SK-N-SH (cell line): ENCODE measurements around the gene FMN1. TPM values are rescaled to one million over a fixed set of nuclear protein-coding genes. Genes with fewer than 3 reads are reported as not detected.
A peak's percentile ranks its signal among the peaks of the same experiment; 100 is the strongest.

Experiments used
- CTCF ChIA-PET: fragments of 300-600, 350-600 bp; formaldehyde crosslinking; extraction: SDS; loops from one replicate; lab custom pipeline; 2021; lab: Yijun Ruan, JAX
- POLR2A ChIA-PET: fragments of 350-600 bp; sonication (Branson Sonifier 250); formaldehyde crosslinking; extraction: SDS; loops from one replicate; lab custom pipeline; 2020; ENCODE audit warnings: antibody characterized with exemption, inconsistent platforms; lab: Yijun Ruan, JAX
- DNase-seq: peaks from one replicate; pipeline ENCODE4 v3.0.0; 2012
- H2AFZ ChIP-seq: fragments of 200-600 bp; sonication (generic); 2 replicates; pipeline ENCODE4 v1.8.1; 2016; ENCODE audit warnings: antibody characterized with exemption, mild to moderate bottlenecking, low read depth
- H3F3A ChIP-seq: fragments of 200-600 bp; sonication (generic); replicated peaks from 2 replicates; pipeline ENCODE3; 2016; ENCODE audit warnings: antibody characterized with exemption, mild to moderate bottlenecking; ENCODE audit not compliant: insufficient read depth
- H3K27ac ChIP-seq, 2 experiments: fragments of 200-500 bp in 1 of 2; fragments of 200-600 bp in 1 of 2; sonication (Bioruptor generic) in 1 of 2; sonication (generic), shearing (Covaris generic) in 1 of 2; 2 replicates each; pipeline versions ENCODE4 v1.5.1 to v1.6.1; 2014 to 2016; ENCODE audit warnings: low read depth in 2 of 2, inconsistent platforms in 1 of 2, low read length in 1 of 2, mild to moderate bottlenecking in 1 of 2, mixed read lengths in 1 of 2
- H3K27me3 ChIP-seq: fragments of 200-600 bp; sonication (generic), shearing (Covaris generic); 2 replicates; pipeline ENCODE4 v1.6.1; 2016; ENCODE audit warnings: mixed run types; ENCODE audit not compliant: insufficient read depth
- H3K36me3 ChIP-seq, 2 experiments: fragments of 200-500 bp in 1 of 2; fragments of 200-600 bp in 1 of 2; sonication (Bioruptor generic) in 1 of 2; sonication (generic) in 1 of 2; replicated peaks in 1 of 2; 2 replicates each; pipeline versions ENCODE3 to v1.5.1; 2014 to 2016; ENCODE audit warnings: low read length in 1 of 2, mild to moderate bottlenecking in 1 of 2; ENCODE audit not compliant: insufficient read depth in 2 of 2, control insufficient read depth in 1 of 2
- H3K4me1 ChIP-seq, 2 experiments: fragments of 200-500 bp in 1 of 2; fragments of 200-600 bp in 1 of 2; sonication (Bioruptor generic) in 1 of 2; sonication (generic), shearing (Covaris generic) in 1 of 2; 2 replicates each; pipeline versions ENCODE4 v1.5.1 to v1.6.1; 2014 to 2016; ENCODE audit warnings: low read depth in 1 of 2, low read length in 1 of 2, mixed run types in 1 of 2; ENCODE audit not compliant: insufficient read depth in 2 of 2, control insufficient read depth in 1 of 2
- H3K4me2 ChIP-seq: fragments of 200-600 bp; sonication (generic), shearing (Covaris generic); 2 replicates; pipeline ENCODE4 v1.6.1; 2017; ENCODE audit warnings: mixed run types
- H3K4me3 ChIP-seq, 2 experiments: fragments of 200-500 bp in 1 of 2; fragments of 200-600 bp in 1 of 2; sonication (Bioruptor generic) in 1 of 2; sonication (generic), shearing (Covaris generic) in 1 of 2; 2 replicates each; pipeline versions ENCODE4 v1.5.1 to v1.8.1; 2014 to 2016; ENCODE audit warnings: low read depth in 2 of 2, inconsistent platforms in 1 of 2, low read length in 1 of 2, mild to moderate bottlenecking in 1 of 2, mixed read lengths in 1 of 2, moderate library complexity in 1 of 2
- H3K79me2 ChIP-seq: fragments of 200-600 bp; sonication (generic); 2 replicates; pipeline ENCODE4 v1.8.1; 2017; ENCODE audit warnings: mild to moderate bottlenecking; ENCODE audit not compliant: insufficient read depth
- H3K9ac ChIP-seq: fragments of 200-600 bp; sonication (generic); 2 replicates; pipeline ENCODE4 v1.6.1; 2017; ENCODE audit warnings: mixed run types
- H3K9me2 ChIP-seq: fragments of 200-600 bp; sonication (generic); 2 replicates; pipeline ENCODE4 v1.6.1; 2017; ENCODE audit warnings: mixed run types
- H3K9me3 ChIP-seq: fragments of 200-600 bp; sonication (generic); 2 replicates; pipeline ENCODE4 v1.6.1; 2017; ENCODE audit warnings: mixed run types, mild to moderate bottlenecking, moderate library complexity
- H4K20me1 ChIP-seq: fragments of 200-600 bp; sonication (generic); 2 replicates; pipeline ENCODE4 v1.6.1; 2017; ENCODE audit warnings: mild to moderate bottlenecking, mixed run types; ENCODE audit not compliant: insufficient read depth
- CHD2 ChIP-seq: fragments of 150-350 bp; IDR thresholded peaks from 2 replicates; pipeline ENCODE4 v1.6.1; 2018; ENCODE audit warnings: low read length; ENCODE audit not compliant: partially characterized antibody
- EP300 ChIP-seq, 2 experiments: IDR thresholded peaks; 2 replicates each; pipeline versions ENCODE4 v1.4.0 to v1.6.1; 2012; ENCODE audit warnings: borderline replicate concordance in 1 of 2, low read depth in 1 of 2, low read length in 1 of 2
- EZH2phosphoT487 ChIP-seq: fragments of 200-600 bp; sonication (generic); IDR thresholded peaks from 2 replicates; pipeline ENCODE4 v1.6.1; 2017; ENCODE audit warnings: low read depth, mixed run types, mild to moderate bottlenecking, antibody characterized with exemption, moderate library complexity, borderline replicate concordance
- FOSL2 ChIP-seq: IDR thresholded peaks from 2 replicates; pipeline ENCODE4 v1.4.0; 2012; ENCODE audit warnings: low read depth, mild to moderate bottlenecking, moderate library complexity, borderline replicate concordance
- FOXJ3 ChIP-seq: sonication (generic); formaldehyde crosslinking; IDR thresholded peaks from 2 replicates; pipeline ENCODE4 v1.5.1; 2020; ENCODE audit warnings: mild to moderate bottlenecking, missing genetic modification reagents
- GABPA ChIP-seq: IDR thresholded peaks from 2 replicates; pipeline ENCODE4 v1.4.0; 2012; ENCODE audit warnings: low read depth, mild to moderate bottlenecking
- GATA2 ChIP-seq: sonication (generic); formaldehyde crosslinking; IDR thresholded peaks from 2 replicates; pipeline ENCODE4 v1.5.0; 2020; ENCODE audit warnings: mild to moderate bottlenecking, missing genetic modification reagents
- IRF3 ChIP-seq: fragments of 150-350 bp; IDR thresholded peaks from 2 replicates; pipeline ENCODE4 v1.6.1; 2016; ENCODE audit warnings: mild to moderate bottlenecking, low read depth, low read length
- JUND ChIP-seq: IDR thresholded peaks from 2 replicates; pipeline ENCODE4 v1.4.0; 2012
- MAX ChIP-seq: IDR thresholded peaks from 2 replicates; pipeline ENCODE4 v1.4.0; 2012; ENCODE audit warnings: low read depth
- MEF2A ChIP-seq: IDR thresholded peaks from 2 replicates; pipeline ENCODE4 v1.4.0; 2012; ENCODE audit warnings: low read depth, borderline replicate concordance
- NFIC ChIP-seq: IDR thresholded peaks from 2 replicates; pipeline ENCODE4 v1.4.0; 2012; ENCODE audit warnings: borderline replicate concordance
- POLR2AphosphoS5 ChIP-seq: IDR thresholded peaks from 2 replicates; pipeline ENCODE4 v1.6.1; 2012; ENCODE audit warnings: low read depth, low read length
- RFX5 ChIP-seq: IDR thresholded peaks from 2 replicates; pipeline ENCODE4 v1.6.1; 2012; ENCODE audit warnings: mild to moderate bottlenecking, improper control_type of control experiment, low read length
- RXRA ChIP-seq: IDR thresholded peaks from 2 replicates; pipeline ENCODE4 v1.4.0; 2012; ENCODE audit warnings: low read depth, mild to moderate bottlenecking, borderline replicate concordance
- SIN3A ChIP-seq: IDR thresholded peaks from 2 replicates; pipeline ENCODE4 v1.6.1; 2012; ENCODE audit warnings: low read depth, mild to moderate bottlenecking, low read length, moderate library complexity, borderline replicate concordance
- SMC3 ChIP-seq: IDR thresholded peaks from 2 replicates; pipeline ENCODE4 v1.6.1; 2012; ENCODE audit warnings: low read depth, low read length, improper control_type of control experiment
- TAF1 ChIP-seq: IDR thresholded peaks from 2 replicates; pipeline ENCODE4 v1.6.1; 2012; ENCODE audit warnings: low read depth, mild to moderate bottlenecking, low read length, moderate library complexity, borderline replicate concordance
- TEAD4 ChIP-seq: IDR thresholded peaks from 2 replicates; pipeline ENCODE4 v1.4.0; 2012; ENCODE audit warnings: mild to moderate bottlenecking, borderline replicate concordance; ENCODE audit not compliant: insufficient read depth
- YY1 ChIP-seq: IDR thresholded peaks from 2 replicates; pipeline ENCODE4 v1.4.0; 2012; ENCODE audit warnings: low read depth, mild to moderate bottlenecking
- WGBS: methylation state at CpG from one replicate; pipeline ENCODE4 v1.1.6; 2017; ENCODE audit warnings: low lambda C conversion rate; 5-methylcytosine and 5-hydroxymethylcytosine counted together
- polyA plus RNA-seq, 3 experiments: library from polyadenylated mRNA; depleted of rRNA; stranded (reverse); fragments of >200 nt; gene quantifications; 2 replicates each; pipeline ENCODE4 v1.2.3, GENCODE V29; 2012
- TF ChIP-seq, protein P1 (sequence below): IDR thresholded peaks from 2 replicates; pipeline ENCODE4; 2012
- TF ChIP-seq, protein P2 (sequence below): IDR thresholded peaks from 2 replicates; pipeline ENCODE4 v1.4.0; 2012; ENCODE audit warnings: low read depth, borderline replicate concordance
- TF ChIP-seq, protein P3 (sequence below): fragments of 200-600 bp; sonication (generic); IDR thresholded peaks from 2 replicates; pipeline ENCODE4 v1.6.1; 2017; ENCODE audit warnings: antibody characterized with exemption, mild to moderate bottlenecking, moderate library complexity
- TF ChIP-seq, protein P4 (sequence below): fragments of 150-350 bp; IDR thresholded peaks from 2 replicates; pipeline ENCODE4 v1.6.1; 2017; ENCODE audit warnings: antibody characterized with exemption, low read length, low read depth, borderline replicate concordance

Gene FMN1
- polyA plus RNA-seq, 1 of the 3 experiments (the other 2 are of a cell fraction): 9.1 TPM

GRCh38 chr15:33013827-33014445 lies 180.6 kb downstream of the FMN1 start (continued):
- no peak for TF ChIP-seq EZH2phosphoT487
- peak; percentile 74 for TF ChIP-seq FOSL2
- TF ChIP-seq, protein P1, sequence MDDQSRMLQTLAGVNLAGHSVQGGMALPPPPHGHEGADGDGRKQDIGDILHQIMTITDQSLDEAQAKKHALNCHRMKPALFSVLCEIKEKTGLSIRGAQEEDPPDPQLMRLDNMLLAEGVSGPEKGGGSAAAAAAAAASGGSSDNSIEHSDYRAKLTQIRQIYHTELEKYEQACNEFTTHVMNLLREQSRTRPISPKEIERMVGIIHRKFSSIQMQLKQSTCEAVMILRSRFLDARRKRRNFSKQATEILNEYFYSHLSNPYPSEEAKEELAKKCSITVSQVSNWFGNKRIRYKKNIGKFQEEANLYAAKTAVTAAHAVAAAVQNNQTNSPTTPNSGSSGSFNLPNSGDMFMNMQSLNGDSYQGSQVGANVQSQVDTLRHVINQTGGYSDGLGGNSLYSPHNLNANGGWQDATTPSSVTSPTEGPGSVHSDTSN: no peak
- no peak for TF ChIP-seq GABPA
- no peak for TF ChIP-seq CHD2
- no peak for TF ChIP-seq RXRA
- no peak for TF ChIP-seq MEF2A
- TF ChIP-seq FOXJ3 (CRISPR knock-in tag): no peak
- no peak for TF ChIP-seq TEAD4

DNA sequence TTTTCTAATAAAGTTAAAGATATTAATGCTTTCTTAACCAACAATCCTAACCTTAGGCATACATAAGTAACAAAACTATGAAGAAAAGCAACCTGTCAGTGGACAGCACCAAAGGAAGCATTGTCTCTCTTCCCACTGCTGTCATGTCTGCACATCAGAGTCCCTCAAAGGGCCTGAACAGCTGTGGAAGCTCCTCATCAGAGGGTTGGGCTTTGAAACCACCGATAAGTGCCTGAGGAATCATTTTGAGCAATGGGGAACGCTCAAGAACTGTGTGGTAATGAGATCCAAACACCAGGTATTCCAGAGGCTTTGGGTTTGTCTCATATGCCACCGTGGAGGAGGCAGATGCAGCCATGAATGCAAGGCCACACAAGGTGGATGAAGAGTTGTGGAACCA lies 182.5 kb downstream of the FMN1 start:
- 66% methylated on average over 3 of the region's 3 CpGs for WGBS
- peaks cover 0 to 43% of the 10 kb centered on the region in 2 experiments for H3K36me3 ChIP-seq
- 0 out of 2 replicates have a peak, but pooled peaks cover 4% of the 10 kb centered on the region for H3K9me3 ChIP-seq
- H3K79me2 ChIP-seq: peaks cover 87% of the 10 kb centered on the region
- no peak overlapping the region for H3K9ac ChIP-seq
- no peak for DNase-seq
- peaks cover 55% of the 10 kb centered on the region for H3F3A ChIP-seq
- peaks cover 19% of the 10 kb centered on the region; the same call in 1 of the 2 replicates for H4K20me1 ChIP-seq
- H3K4me1 ChIP-seq: peaks cover 0 to 14% of the 10 kb centered on the region in 2 experiments; a peak in 1 of 4 replicates
- TF ChIP-seq EP300 (IDR thresholded peaks at IDR 0.05; ENCODE audit: borderline replicate concordance in 1 of 2, low read depth in 1 of 2, low read length in 1 of 2) (no peak), NFIC (no peak), FOXJ3 (CRISPR knock-in tag) (no peak), JUND (no peak), GABPA (no peak), TAF1 (no peak), SIN3A (no peak), MAX (no peak), RFX5 (no peak), IRF3 (no peak), YY1 (no peak), EZH2phosphoT487 (no peak), GATA2 (CRISPR knock-in tag) (no peak), POLR2AphosphoS5 (no peak), RXRA (no peak), SMC3 (no peak)
- TF ChIP-seq, protein P2, sequence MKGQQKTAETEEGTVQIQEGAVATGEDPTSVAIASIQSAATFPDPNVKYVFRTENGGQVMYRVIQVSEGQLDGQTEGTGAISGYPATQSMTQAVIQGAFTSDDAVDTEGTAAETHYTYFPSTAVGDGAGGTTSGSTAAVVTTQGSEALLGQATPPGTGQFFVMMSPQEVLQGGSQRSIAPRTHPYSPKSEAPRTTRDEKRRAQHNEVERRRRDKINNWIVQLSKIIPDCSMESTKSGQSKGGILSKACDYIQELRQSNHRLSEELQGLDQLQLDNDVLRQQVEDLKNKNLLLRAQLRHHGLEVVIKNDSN: no peak
- TF ChIP-seq, protein P3, sequence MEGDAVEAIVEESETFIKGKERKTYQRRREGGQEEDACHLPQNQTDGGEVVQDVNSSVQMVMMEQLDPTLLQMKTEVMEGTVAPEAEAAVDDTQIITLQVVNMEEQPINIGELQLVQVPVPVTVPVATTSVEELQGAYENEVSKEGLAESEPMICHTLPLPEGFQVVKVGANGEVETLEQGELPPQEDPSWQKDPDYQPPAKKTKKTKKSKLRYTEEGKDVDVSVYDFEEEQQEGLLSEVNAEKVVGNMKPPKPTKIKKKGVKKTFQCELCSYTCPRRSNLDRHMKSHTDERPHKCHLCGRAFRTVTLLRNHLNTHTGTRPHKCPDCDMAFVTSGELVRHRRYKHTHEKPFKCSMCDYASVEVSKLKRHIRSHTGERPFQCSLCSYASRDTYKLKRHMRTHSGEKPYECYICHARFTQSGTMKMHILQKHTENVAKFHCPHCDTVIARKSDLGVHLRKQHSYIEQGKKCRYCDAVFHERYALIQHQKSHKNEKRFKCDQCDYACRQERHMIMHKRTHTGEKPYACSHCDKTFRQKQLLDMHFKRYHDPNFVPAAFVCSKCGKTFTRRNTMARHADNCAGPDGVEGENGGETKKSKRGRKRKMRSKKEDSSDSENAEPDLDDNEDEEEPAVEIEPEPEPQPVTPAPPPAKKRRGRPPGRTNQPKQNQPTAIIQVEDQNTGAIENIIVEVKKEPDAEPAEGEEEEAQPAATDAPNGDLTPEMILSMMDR: no peak
- TF ChIP-seq, protein P1: no peak
- TF ChIP-seq, protein P4, sequence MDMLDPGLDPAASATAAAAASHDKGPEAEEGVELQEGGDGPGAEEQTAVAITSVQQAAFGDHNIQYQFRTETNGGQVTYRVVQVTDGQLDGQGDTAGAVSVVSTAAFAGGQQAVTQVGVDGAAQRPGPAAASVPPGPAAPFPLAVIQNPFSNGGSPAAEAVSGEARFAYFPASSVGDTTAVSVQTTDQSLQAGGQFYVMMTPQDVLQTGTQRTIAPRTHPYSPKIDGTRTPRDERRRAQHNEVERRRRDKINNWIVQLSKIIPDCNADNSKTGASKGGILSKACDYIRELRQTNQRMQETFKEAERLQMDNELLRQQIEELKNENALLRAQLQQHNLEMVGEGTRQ: no peak
- no peak overlapping the region for H2AFZ ChIP-seq
- no peaks in the 10 kb centered on the region for H3K27me3 ChIP-seq
- ChIA-PET POLR2A (no interaction called here), CTCF (interaction anchor here (2.3 kb wide), 1 partner anchor 10 kb away, joined by 9 read pairs; no protein-coding TSS in a partner anchor)
- H3K27ac ChIP-seq: no peak overlapping the region
- H3K4me3 ChIP-seq: no peak overlapping the region
- no peak overlapping the region for H3K4me2 ChIP-seq
- no peaks in the 10 kb centered on the region for H3K9me2 ChIP-seq
